ENCODE measurements around the gene GSPT1.
A peak's percentile ranks its signal among the peaks of the same experiment; 100 is the strongest.
"Not testable (repeated sequence)": the region's sequence is repeated elsewhere in the genome, so short reads cannot be mapped to it uniquely, and the experiment has no call there.

The GSPT1 gene
- 211 to 279 reads per million in 2 donors for total RNA-seq

GRCh38 chr16:11915644-11916523, at the start of gene GSPT1:
GSPT1 (minus strand) TSS chr16:11915956; CDS start chr16:11915720, 236 bp downstream.
- peak; percentile 98 for DNase-seq

- no peak for DNase-seq
These were observed 49.2 kb upstream of the GSPT1 start, which contains the start of gene TNFRSF17 for GRCh38 chr16:11964761-11965551. TNFRSF17 (plus strand) TSS chr16:11965210; CDS start chr16:11965325, 115 bp downstream.

- DNase-seq = no peak
These were observed 48.0 kb upstream of the GSPT1 start for GRCh38 chr16:11963706-11964105.

- DNase-seq = not testable (repeated sequence)
These were observed 47.2 kb upstream of the GSPT1 start for GRCh38 chr16:11962978-11963377.

- DNase-seq = not testable (repeated sequence)
These were observed 46.7 kb upstream of the GSPT1 start for GRCh38 chr16:11962457-11962856.

GRCh38 chr16:11957591-11958395, 42.0 kb upstream of the GSPT1 start:
- DNase-seq = no peak

GRCh38 chr16:11956558-11956957, 40.8 kb upstream of the GSPT1 start:
- no peak for DNase-seq

- no peak for DNase-seq
These were observed 40.0 kb upstream of the GSPT1 start for GRCh38 chr16:11955713-11956123.

- DNase-seq = not testable (repeated sequence)
These were observed 37.8 kb upstream of the GSPT1 start for GRCh38 chr16:11953576-11953975.

- no peak for DNase-seq
These were observed 34.6 kb upstream of the GSPT1 start for GRCh38 chr16:11950388-11950787.

- DNase-seq = no peak
These were observed 33.8 kb upstream of the GSPT1 start for GRCh38 chr16:11949527-11949926.

- no peak for DNase-seq
These were observed 33.1 kb upstream of the GSPT1 start for GRCh38 chr16:11948819-11949218.

- DNase-seq = no peak
These were observed 30.7 kb upstream of the GSPT1 start for GRCh38 chr16:11946433-11946832.

GRCh38 chr16:11941945-11942344, 26.2 kb upstream of the GSPT1 start, which contains the start of gene NPIPB2:
NPIPB2 (minus strand) TSS chr16:11942045; CDS start chr16:11942045, 0 bp downstream.
- DNase-seq = not testable (repeated sequence)

- not testable (repeated sequence) for DNase-seq
These were observed 11.6 kb upstream of the GSPT1 start for GRCh38 chr16:11927350-11927749.

GRCh38 chr16:11924046-11924445, 8.3 kb upstream of the GSPT1 start:
- DNase-seq = not testable (repeated sequence)

- no peak for DNase-seq
These were observed 949 bp upstream of the GSPT1 start for GRCh38 chr16:11916524-11917285.

GRCh38 chr16:11915114-11915643, 577 bp downstream of the GSPT1 start:
- DNase-seq = no peak

GRCh38 chr16:11914210-11915113, 1.3 kb downstream of the GSPT1 start:
- peak; percentile 13 for DNase-seq

- peak; percentile 27 for DNase-seq
These were observed 2.2 kb downstream of the GSPT1 start for GRCh38 chr16:11913425-11914079.
